HG03342 (cell line): ENCODE results near the gene CSPG5.

Source experiments
- ATAC-seq: cut with Tn5 transposase; IDR thresholded peaks from one replicate; pipeline ENCODE4 v1.9.1; 2021; ENCODE audit warnings: mild to moderate bottlenecking, moderate library complexity; ENCODE audit not compliant: unreplicated experiment

CSPG5 gene

DNA sequence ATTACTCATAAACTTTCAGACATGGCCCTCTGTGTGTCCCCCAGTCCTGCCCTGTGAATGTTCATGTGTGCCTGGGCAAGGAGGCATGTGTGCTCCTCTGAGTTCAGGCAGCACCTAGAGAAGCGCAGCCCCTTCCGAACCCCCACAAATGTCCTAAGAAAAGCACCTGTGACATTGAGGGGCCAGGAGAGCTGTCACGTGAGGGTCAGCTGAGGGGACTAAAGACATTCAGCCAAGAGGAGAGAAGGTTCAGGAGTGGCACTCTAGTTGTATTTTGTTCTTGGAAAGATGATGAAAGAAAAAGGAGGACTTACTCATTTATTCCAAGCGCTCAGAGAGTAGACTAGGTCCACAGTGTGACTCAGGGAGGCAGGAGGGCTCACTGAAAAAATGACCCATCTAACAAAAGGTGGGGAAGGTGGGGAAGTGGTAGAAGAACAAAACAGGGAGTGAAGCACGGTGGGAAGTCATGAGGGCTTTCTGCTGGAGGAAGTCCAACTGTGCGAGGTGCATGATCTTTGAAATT lies 37.0 kb downstream of the CSPG5 start:
- ATAC-seq, result no peak

- no peak for ATAC-seq
Measured at GRCh38 chr3:47540281-47540680, 38.4 kb downstream of the CSPG5 start.

- no peak for ATAC-seq
Measured at GRCh38 chr3:47536967-47537366, 41.7 kb downstream of the CSPG5 start.

DNA sequence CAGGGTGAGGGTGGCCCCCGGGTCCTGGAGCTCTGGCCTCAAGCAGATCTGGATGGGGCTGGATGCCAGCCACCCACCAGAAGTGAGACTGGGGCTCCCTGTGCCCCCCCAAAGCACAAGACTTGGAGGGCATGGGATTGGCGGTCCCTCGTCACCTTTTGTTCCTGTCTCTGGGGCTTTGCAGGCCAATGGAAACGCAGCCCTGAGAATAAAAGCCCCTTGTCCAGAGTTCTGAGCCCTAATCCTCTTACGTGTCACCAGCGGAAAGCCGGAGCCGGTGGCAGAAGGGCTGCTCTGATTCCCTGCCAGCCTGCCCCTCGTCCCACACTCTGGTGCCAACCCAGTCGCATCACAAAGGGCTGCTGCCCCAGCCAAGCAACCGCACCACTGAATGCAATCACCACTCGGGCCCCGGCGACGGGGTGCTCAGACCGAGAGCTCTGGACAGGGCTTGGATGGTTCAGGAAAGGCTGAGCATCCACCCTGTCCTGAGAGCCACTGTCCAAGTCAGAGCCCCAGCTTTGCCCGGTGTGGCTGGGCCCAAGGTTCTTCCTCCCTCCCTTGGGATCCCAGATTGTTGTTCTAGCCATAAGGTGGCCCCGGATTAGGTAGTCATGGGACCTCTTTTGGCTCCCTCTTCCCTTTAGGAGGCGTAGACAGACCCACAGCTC lies 42.3 kb downstream of the CSPG5 start:
- ATAC-seq, result no peak

GRCh38 chr3:47533996-47534454 lies 44.6 kb downstream of the CSPG5 start:
- ATAC-seq, result no peak

GRCh38 chr3:47533481-47533880 lies 45.2 kb downstream of the CSPG5 start:
- no peak for ATAC-seq

- no peak for ATAC-seq
Measured at GRCh38 chr3:47527952-47528725, 50.5 kb downstream of the CSPG5 start.

- ATAC-seq, result no peak
Measured at GRCh38 chr3:47525617-47526016, 53.0 kb downstream of the CSPG5 start.

- no peak for ATAC-seq
Measured at GRCh38 chr3:47523310-47524073, 55.2 kb downstream of the CSPG5 start.

- ATAC-seq, result no peak
Measured at GRCh38 chr3:47522082-47522987, 56.3 kb downstream of the CSPG5 start.

DNA sequence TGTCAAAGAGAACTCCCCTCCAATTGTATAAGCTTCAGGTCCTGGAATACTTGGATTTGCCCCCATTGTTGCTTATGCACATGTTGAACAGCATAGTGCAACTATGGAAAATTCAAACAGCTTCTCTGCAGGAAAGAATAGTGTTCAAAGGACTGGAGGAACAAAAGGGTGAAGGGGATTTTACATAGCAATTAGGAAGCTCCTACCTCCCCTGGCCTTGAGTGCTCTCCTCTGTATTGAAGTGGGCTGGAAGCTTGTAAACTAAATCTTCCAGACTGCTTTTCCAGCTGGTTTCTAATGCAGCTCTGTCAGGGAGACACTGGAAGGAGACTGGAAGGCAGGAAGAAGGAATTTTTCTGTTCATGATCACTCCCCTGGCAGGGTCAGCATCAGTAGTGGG lies 57.9 kb downstream of the CSPG5 start:
- ATAC-seq, result no peak

DNA sequence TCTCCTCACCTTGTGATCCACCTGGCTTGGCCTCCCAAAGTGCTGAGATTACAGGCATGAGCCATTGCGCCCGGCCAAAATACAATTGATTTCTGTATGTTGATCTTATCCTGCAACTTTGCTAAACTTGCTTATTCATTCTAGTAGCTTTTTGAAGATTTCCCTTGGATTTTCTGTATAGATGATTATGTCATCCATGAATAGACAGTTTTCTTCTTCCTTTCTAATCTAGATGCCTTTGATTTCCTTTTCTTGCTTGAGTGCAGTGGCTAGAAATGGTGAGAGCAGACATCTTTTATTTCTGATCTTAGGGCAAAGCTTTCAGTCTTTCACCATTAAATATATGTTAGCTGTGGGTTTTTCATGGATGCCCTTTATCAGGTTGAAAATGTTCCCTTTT lies 60.7 kb downstream of the CSPG5 start:
- ATAC-seq, result no peak

GRCh38 chr3:47515864-47516319 lies 62.8 kb downstream of the CSPG5 start:
- ATAC-seq, result no peak

DNA sequence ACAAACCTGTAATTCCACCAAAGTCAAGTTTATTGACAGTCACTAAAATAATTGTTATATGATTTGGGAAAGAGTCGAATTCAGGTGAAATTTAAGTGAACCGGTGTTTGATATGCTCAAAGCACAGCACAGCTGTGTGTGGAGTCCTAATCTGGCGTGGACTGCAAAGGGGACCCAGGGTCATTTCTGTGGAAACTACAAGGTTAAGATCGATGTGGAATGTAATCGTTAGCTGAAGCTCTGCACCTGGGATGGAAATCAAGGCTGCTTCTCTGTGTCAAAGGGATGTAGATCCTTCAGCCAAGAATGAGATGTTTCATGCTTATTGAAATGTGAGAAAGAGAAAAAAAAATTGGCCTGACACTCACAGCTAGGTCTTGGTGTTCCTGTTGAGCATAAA lies 63.6 kb downstream of the CSPG5 start:
- ATAC-seq, result no peak

DNA sequence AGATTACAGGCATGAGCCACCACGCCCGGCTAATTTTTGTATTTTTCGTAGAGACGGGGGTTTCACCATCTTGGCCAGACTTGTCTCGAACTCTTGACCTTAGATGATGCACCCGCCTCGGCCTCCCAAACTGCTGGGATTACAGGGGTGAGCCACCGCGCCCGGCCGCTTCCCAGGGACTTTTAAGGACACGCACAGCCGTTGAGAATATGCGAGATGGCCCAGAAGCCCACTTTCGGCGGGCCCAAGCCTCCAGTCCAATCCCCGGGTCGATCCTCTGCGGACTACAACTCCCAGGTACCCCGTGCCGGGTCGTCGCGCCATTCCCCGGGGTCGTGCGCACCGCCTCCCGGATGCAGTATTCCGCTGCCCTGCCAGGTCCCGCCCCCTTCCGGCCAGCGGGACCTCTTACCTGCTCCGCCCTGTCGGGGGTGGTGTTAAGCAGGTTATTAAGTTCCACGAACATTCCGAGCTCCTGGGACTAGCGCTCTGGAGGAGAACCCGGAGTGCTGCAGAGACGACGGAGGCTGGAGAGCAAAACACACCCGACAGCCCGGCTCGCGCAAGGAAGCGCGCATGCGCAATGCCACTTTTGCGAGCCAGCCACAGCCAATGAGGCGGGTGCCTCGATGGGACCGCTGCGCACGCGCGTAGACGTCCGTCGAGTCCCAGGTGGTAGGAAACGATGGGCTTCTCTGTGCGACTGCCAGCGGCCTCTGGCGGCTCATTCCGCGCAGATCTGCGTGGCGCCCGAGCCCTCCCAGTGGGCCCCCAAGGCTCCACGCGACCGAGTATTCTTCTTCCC lies 65.3 kb downstream of the CSPG5 start, which contains the start of gene ELP6:
TSS of gene ELP6 (minus strand) at position 588 of the 805 bp plus-strand sequence. CDS start at position 466, 122 bp downstream.
- ATAC-seq, result peak; percentile 94

GRCh38 chr3:47512416-47513124 lies 66.1 kb downstream of the CSPG5 start:
- ATAC-seq, result no peak
